Neural progenitor cell (in vitro differentiated cells): ENCODE results near the gene EMC6. TPM values are rescaled to one million over a fixed set of nuclear protein-coding genes. Genes with fewer than 3 reads are reported as not detected.

Source experiments
- DNase-seq: peaks from one replicate; pipeline ENCODE4 v3.0.0-alpha.2; 2016; ENCODE audit warnings: low spot score
- H2AFZ ChIP-seq: fragments of 200-600 bp; sonication (generic); replicated peaks from 2 replicates; pipeline ENCODE4 v1.6.1; 2016; ENCODE audit warnings: antibody characterized with exemption
- H3F3A ChIP-seq: fragments of 200-600 bp; sonication (generic); 2 replicates; pipeline ENCODE4 v1.6.1; 2016; ENCODE audit warnings: antibody characterized with exemption, low read depth
- H3K27ac ChIP-seq: fragments of 200-600 bp; sonication (generic); 2 replicates; pipeline ENCODE4 v1.5.1; 2016; ENCODE audit warnings: mild to moderate bottlenecking
- H3K27me3 ChIP-seq: fragments of 200-600 bp; sonication (generic); 2 replicates; pipeline ENCODE4 v1.6.1; 2016; ENCODE audit warnings: mild to moderate bottlenecking, moderate library complexity
- H3K36me3 ChIP-seq: fragments of 200-600 bp; sonication (generic); 2 replicates; pipeline ENCODE4 v1.5.1; 2016
- H3K4me1 ChIP-seq: fragments of 200-600 bp; sonication (generic); 2 replicates; pipeline ENCODE4 v1.6.1; 2016; ENCODE audit warnings: mixed run types
- H3K4me2 ChIP-seq: fragments of 200-600 bp; sonication (generic); 2 replicates; pipeline ENCODE4 v1.6.1; 2016
- H3K4me3 ChIP-seq: fragments of 200-600 bp; sonication (generic); 2 replicates; pipeline ENCODE4 v1.5.1; 2016
- H3K79me2 ChIP-seq: fragments of 200-600 bp; sonication (generic); 2 replicates; pipeline ENCODE4 v1.6.1; 2016; ENCODE audit warnings: low read depth
- H3K9ac ChIP-seq: fragments of 200-600 bp; sonication (generic); 2 replicates; pipeline ENCODE4 v1.6.1; 2016
- H3K9me3 ChIP-seq: fragments of 200-600 bp; sonication (generic); 2 replicates; pipeline ENCODE4 v1.5.1; 2016; ENCODE audit warnings: low read depth
- H4K20me1 ChIP-seq: fragments of 200-600 bp; sonication (generic); 2 replicates; pipeline ENCODE4 v1.6.1; 2016; ENCODE audit warnings: low read depth
- H3K27ac Mint-ChIP-seq: 3 replicates; pipeline ENCODE4 v1.8.0; 2021; ENCODE audit warnings: mixed read lengths
- H3K27me3 Mint-ChIP-seq: 2 replicates; pipeline ENCODE4 v1.8.0; 2022; ENCODE audit warnings: low read depth, mild to moderate bottlenecking, inconsistent platforms, moderate library complexity, mixed read lengths; ENCODE audit not compliant: insufficient read depth
- H3K36me3 Mint-ChIP-seq: 3 replicates; pipeline ENCODE4 v1.8.0; 2021; ENCODE audit warnings: mixed read lengths
- H3K4me1 Mint-ChIP-seq: 3 replicates; pipeline ENCODE4 v1.8.0; 2021; ENCODE audit warnings: mixed read lengths
- H3K4me3 Mint-ChIP-seq: 3 replicates; pipeline ENCODE4 v1.8.0; 2021; ENCODE audit warnings: mild to moderate bottlenecking, moderate library complexity, mixed read lengths
- H3K9me3 Mint-ChIP-seq: 3 replicates; pipeline ENCODE4 v1.8.0; 2020; ENCODE audit warnings: mixed read lengths
- CTCF ChIP-seq: fragments of 200-600 bp; sonication (generic); IDR thresholded peaks from 2 replicates; pipeline ENCODE4 v1.5.1; 2017; ENCODE audit warnings: antibody characterized with exemption, mild to moderate bottlenecking
- EZH2 ChIP-seq: fragments of 200-600 bp; sonication (generic); IDR thresholded peaks from 2 replicates; pipeline ENCODE4 v1.6.1; 2017; ENCODE audit warnings: antibody characterized with exemption, mild to moderate bottlenecking, moderate library complexity
- EZH2phosphoT487 ChIP-seq: fragments of 200-600 bp; sonication (generic); IDR thresholded peaks from 2 replicates; pipeline ENCODE4 v1.6.1; 2017; ENCODE audit warnings: antibody characterized with exemption
- total RNA-seq: library from RNA; depleted of rRNA; stranded (reverse); fragments of >200 nt; gene quantifications from 2 replicates; pipeline ENCODE4 v1.2.3, GENCODE V29; 2015; ENCODE audit warnings: low replicate concordance

Gene EMC6
- total RNA-seq, 1 donor from 2014 or later: 20.0 TPM

GRCh38 chr17:3626831-3627768 lies 41.5 kb upstream of the EMC6 start:
- Histone ChIP-seq H4K20me1 (no peaks in the 10 kb centered on the region), H3K36me3 (no peaks in the 10 kb centered on the region), H3K9ac (no peak overlapping the region), H3K4me3 (no peak overlapping the region), H3F3A (no peaks in the 10 kb centered on the region), H3K4me2 (no peak overlapping the region), H2AFZ (no peak overlapping the region), H3K27ac (no peak overlapping the region), H3K27me3 (no peaks in the 10 kb centered on the region), H3K4me1 (no peaks in the 10 kb centered on the region), H3K79me2 (peaks cover 6% of the 10 kb centered on the region), H3K9me3 (no peaks in the 10 kb centered on the region)
- Mint-ChIP-seq H3K9me3 (no peaks in the 10 kb centered on the region), H3K4me1 (no peaks in the 10 kb centered on the region), H3K27ac (no peak overlapping the region), H3K36me3 (peaks cover 26% of the 10 kb centered on the region), H3K4me3 (no peak overlapping the region), H3K27me3 (no peaks in the 10 kb centered on the region)
- no peak for DNase-seq
- TF ChIP-seq EZH2phosphoT487 (no peak), EZH2 (no peak), CTCF (no peak)

GRCh38 chr17:3627769-3628167 lies 40.8 kb upstream of the EMC6 start:
- Mint-ChIP-seq H3K36me3 (peaks cover 30% of the 10 kb centered on the region), H3K9me3 (no peaks in the 10 kb centered on the region), H3K27me3 (no peaks in the 10 kb centered on the region), H3K4me3 (no peak overlapping the region), H3K4me1 (peaks cover 5% of the 10 kb centered on the region), H3K27ac (no peak overlapping the region)
- Histone ChIP-seq H3K9me3 (no peaks in the 10 kb centered on the region), H3K27me3 (no peaks in the 10 kb centered on the region), H4K20me1 (no peaks in the 10 kb centered on the region), H3F3A (no peaks in the 10 kb centered on the region), H3K9ac (no peak overlapping the region), H3K4me1 (no peaks in the 10 kb centered on the region), H3K4me3 (no peak overlapping the region), H3K4me2 (no peak overlapping the region), H3K79me2 (peaks cover 12% of the 10 kb centered on the region), H3K36me3 (no peaks in the 10 kb centered on the region), H2AFZ (no peak overlapping the region), H3K27ac (no peak overlapping the region)
- TF ChIP-seq CTCF (no peak), EZH2phosphoT487 (no peak), EZH2 (no peak)
- no peak for DNase-seq

- peaks cover 25% of the 10 kb centered on the region for H3K36me3 Mint-ChIP-seq
- TF ChIP-seq EZH2phosphoT487 (no peak), CTCF (no peak), EZH2 (no peak)
- H3K27me3 Mint-ChIP-seq: peaks cover 5% of the 10 kb centered on the region
Measured at GRCh38 chr17:3630781-3631180, 37.8 kb upstream of the EMC6 start.

More at GRCh38 chr17:3630781-3631180, 37.8 kb upstream of the EMC6 start:
- Histone ChIP-seq H4K20me1 (peaks cover 6% of the 10 kb centered on the region), H3K4me3 (no peak overlapping the region), H3K79me2 (peaks cover 36% of the 10 kb centered on the region), H3K4me2 (no peak overlapping the region), H3F3A (no peaks in the 10 kb centered on the region), H2AFZ (no peak overlapping the region), H3K27me3 (no peaks in the 10 kb centered on the region), H3K9ac (no peak overlapping the region), H3K4me1 (no peaks in the 10 kb centered on the region), H3K36me3 (no peaks in the 10 kb centered on the region), H3K27ac (no peak overlapping the region), H3K9me3 (no peaks in the 10 kb centered on the region)
- no peak overlapping the region for H3K27ac Mint-ChIP-seq
- DNase-seq: no peak
- no peaks in the 10 kb centered on the region for H3K9me3 Mint-ChIP-seq
- peaks cover 14% of the 10 kb centered on the region for H3K4me1 Mint-ChIP-seq
- H3K4me3 Mint-ChIP-seq: no peak overlapping the region
